Measurements from ENCODE around the gene MEIOSIN. TPM values are rescaled to one million over a fixed set of nuclear protein-coding genes. Genes with fewer than 3 reads are reported as not detected.
"Not testable (repeated sequence)": the region's sequence is repeated elsewhere in the genome, so short reads cannot be mapped to it uniquely, and the experiment has no call there.

MEIOSIN gene
- total RNA-seq, 6 experiments from 2014 or later, result 0.24 TPM; not detected in 5

GRCh38 chr19:45717983-45718650, 15.1 kb upstream of the MEIOSIN start:
- Histone ChIP-seq H3K27me3 (no peaks in the 10 kb centered on the region), H3K4me1 (peaks cover 0 to 25% (median 4%) of the 10 kb centered on the region in 4 donors), H3K4me3 (peak overlapping the region; percentile 51 to 64 (median 59)), H3K9me3 (no peaks in the 10 kb centered on the region), H3K27ac (peak overlapping the region; percentile 88 to 97 (median 96)), H3K36me3 (peaks cover 0 to 5% (median 2%) of the 10 kb centered on the region in 4 donors)
- WGBS (ENCODE audit: insufficient coverage, low coverage, low lambda C conversion rate, missing lambda C conversion rate), result 62% methylated on average over 2 of the region's 12 CpGs
- no peak for TF ChIP-seq POLR2A (IDR thresholded peaks at IDR 0.05)
- no peak for TF ChIP-seq CTCF (IDR thresholded peaks at IDR 0.05)
- DNase-seq, result peak in 1 of 3 donors; percentile 56
- no peak for ATAC-seq
- intact Hi-C loops (cut with DNase I), result no loop called here

GRCh38 chr19:45720065-45720464, 13.2 kb upstream of the MEIOSIN start:
- intact Hi-C loops (cut with DNase I); H3K36me3 ChIP-seq; H3K27me3 ChIP-seq; H3K4me3 ChIP-seq; ATAC-seq; DNase-seq; H3K9me3 ChIP-seq: not testable (repeated sequence)
- peak overlapping the region in 2 of 3 donors; percentile 74 to 87 for H3K27ac ChIP-seq
- H3K4me1 ChIP-seq, result peaks cover 0 to 25% (median 4%) of the 10 kb centered on the region in 4 donors
- WGBS (ENCODE audit: insufficient coverage, low coverage, low lambda C conversion rate, missing lambda C conversion rate), result 95% methylated on average over 9 of the region's 11 CpGs

GRCh38 chr19:45728683-45729082, 4.6 kb upstream of the MEIOSIN start:
- intact Hi-C loops (cut with DNase I); H3K4me3 ChIP-seq; H3K27ac ChIP-seq; H3K27me3 ChIP-seq; ATAC-seq; H3K36me3 ChIP-seq; DNase-seq; H3K9me3 ChIP-seq: not testable (repeated sequence)
- 93% methylated on average over 18 of the region's 18 CpGs for WGBS (ENCODE audit: insufficient coverage, low coverage, low lambda C conversion rate, missing lambda C conversion rate)
- H3K4me1 ChIP-seq, result peaks cover 0 to 12% (median 5%) of the 10 kb centered on the region in 4 donors

GRCh38 chr19:45729800-45730290, 3.4 kb upstream of the MEIOSIN start:
- H3K36me3 ChIP-seq, result no peaks in the 10 kb centered on the region
- peaks cover 0 to 12% (median 5%) of the 10 kb centered on the region in 4 donors for H3K4me1 ChIP-seq
- DNase-seq, result no peak
- H3K4me3 ChIP-seq, result peak overlapping the region; percentile 53 to 77 (median 66)
- peak in 3 of 4 donors; percentile 0 to 31 (median 1) for ATAC-seq
- H3K27me3 ChIP-seq, result no peaks in the 10 kb centered on the region
- no peak for TF ChIP-seq CTCF (IDR thresholded peaks at IDR 0.05)
- TF ChIP-seq POLR2A (IDR thresholded peaks at IDR 0.05), result no peak
- WGBS (ENCODE audit: insufficient coverage, low coverage, low lambda C conversion rate, missing lambda C conversion rate), result 2% methylated on average over 8 of the region's 10 CpGs
- no peaks in the 10 kb centered on the region for H3K9me3 ChIP-seq
- H3K27ac ChIP-seq, result peak overlapping the region; percentile 4 to 60 (median 20)
- intact Hi-C loops (cut with DNase I), result no loop called here

GRCh38 chr19:45730368-45731288, 2.6 kb upstream of the MEIOSIN start, which contains the start of gene FBXO46:
Gene FBXO46, minus strand, starts transcription at chr19:45730896. Its CDS starts 17,401 bp downstream, at chr19:45713495.
- intact Hi-C loops (cut with DNase I), result no loop called here
- Histone ChIP-seq H3K4me3 (peak within 1 kb of the TSS; percentile 53 to 77 (median 66)), H3K4me1 (peaks cover 0 to 12% (median 5%) of the 10 kb centered on the region in 4 donors), H3K36me3 (no peaks in the 10 kb centered on the region), H3K27ac (peak within 1 kb of the TSS; percentile 4 to 60 (median 57)), H3K27me3 (no peaks in the 10 kb centered on the region), H3K9me3 (no peaks in the 10 kb centered on the region)
- TF ChIP-seq POLR2A (IDR thresholded peaks at IDR 0.05) (peak; percentile 69), CTCF (IDR thresholded peaks at IDR 0.05) (no peak)
- DNase-seq, result peak; percentile 95 to 98 (median 98)
- peak; percentile 96 to 98 (median 98) for ATAC-seq
- WGBS (ENCODE audit: insufficient coverage, low coverage, low lambda C conversion rate, missing lambda C conversion rate), result 1% methylated on average over 47 of the region's 48 CpGs
